Right lobe of liver (tissue), 4 donors: ENCODE measurements around the gene TSPAN5.

Experiments used
- POLR2A ChIP-seq: fragments of 450-650 bp; IDR thresholded peaks from one replicate; pipeline ENCODE4 v1.6.1; 2017; ENCODE audit warnings: antibody characterized with exemption, mild to moderate bottlenecking
- TF ChIP-seq, protein P1 (sequence below), 4 donors: fragments of 200-600 bp in 3 of 4; fragments of 450-650 bp in 1 of 4; IDR thresholded peaks; one replicate each; pipeline versions ENCODE4 v1.5.1 to v1.8.0; 2016 to 2022; ENCODE audit warnings: antibody characterized with exemption in 4 of 4, mild to moderate bottlenecking in 2 of 4
- donor health status: DM: no; HTN: no; CAD: no.
- donor health status: DM: no; HTN: no; CAD: no.
- donor health status: DM: no; HTN: yes; CAD: no.

DNA sequence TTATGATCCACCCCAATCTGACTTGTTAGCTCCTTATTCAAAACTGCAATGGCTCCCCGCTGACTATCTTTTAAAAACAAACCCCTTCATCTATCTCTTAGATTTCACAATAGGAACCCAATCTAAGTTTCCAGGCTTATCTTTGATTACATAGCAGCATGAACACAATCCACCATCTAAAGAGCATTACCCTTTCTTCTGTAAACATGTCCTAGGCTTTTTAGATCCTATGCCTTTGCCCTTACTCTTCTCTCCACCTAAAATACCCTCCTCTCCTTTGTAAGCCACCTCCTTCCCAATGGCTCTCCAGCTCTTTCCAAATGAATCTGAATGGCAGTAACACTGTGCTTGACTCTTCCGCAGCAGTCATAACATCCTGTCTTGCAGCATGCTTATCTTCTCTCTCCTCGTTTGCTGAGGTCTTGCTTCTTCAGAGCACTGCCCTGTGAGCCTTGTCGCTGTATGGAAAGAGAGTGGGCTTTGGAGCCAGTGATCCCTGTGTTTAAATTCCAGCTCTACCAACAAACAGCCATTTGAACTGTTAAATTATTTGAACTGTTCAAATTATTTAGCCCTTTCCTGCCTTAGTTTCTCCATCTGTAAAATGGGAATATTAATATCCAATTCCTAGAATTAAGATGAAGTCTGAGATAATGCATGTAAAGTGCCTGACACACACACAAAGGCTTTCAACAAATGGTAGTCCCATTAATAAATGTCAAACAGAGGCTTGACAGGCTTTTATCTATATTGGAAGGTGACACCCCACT lies 16.2 kb upstream of the TSPAN5 start:
- TF ChIP-seq POLR2A, result no peak
- TF ChIP-seq, protein P1, sequence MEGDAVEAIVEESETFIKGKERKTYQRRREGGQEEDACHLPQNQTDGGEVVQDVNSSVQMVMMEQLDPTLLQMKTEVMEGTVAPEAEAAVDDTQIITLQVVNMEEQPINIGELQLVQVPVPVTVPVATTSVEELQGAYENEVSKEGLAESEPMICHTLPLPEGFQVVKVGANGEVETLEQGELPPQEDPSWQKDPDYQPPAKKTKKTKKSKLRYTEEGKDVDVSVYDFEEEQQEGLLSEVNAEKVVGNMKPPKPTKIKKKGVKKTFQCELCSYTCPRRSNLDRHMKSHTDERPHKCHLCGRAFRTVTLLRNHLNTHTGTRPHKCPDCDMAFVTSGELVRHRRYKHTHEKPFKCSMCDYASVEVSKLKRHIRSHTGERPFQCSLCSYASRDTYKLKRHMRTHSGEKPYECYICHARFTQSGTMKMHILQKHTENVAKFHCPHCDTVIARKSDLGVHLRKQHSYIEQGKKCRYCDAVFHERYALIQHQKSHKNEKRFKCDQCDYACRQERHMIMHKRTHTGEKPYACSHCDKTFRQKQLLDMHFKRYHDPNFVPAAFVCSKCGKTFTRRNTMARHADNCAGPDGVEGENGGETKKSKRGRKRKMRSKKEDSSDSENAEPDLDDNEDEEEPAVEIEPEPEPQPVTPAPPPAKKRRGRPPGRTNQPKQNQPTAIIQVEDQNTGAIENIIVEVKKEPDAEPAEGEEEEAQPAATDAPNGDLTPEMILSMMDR (IDR thresholded peaks at IDR 0.05), result no peak
